Fibroblast of pulmonary artery (primary cell): Measurements from ENCODE around the gene TGM5.
A peak's percentile ranks its signal among the peaks of the same experiment; 100 is the strongest.
"Not testable (repeated sequence)": the region's sequence is repeated elsewhere in the genome, so short reads cannot be mapped to it uniquely, and the experiment has no call there.

Source experiments
- DNase-seq: peaks from one replicate; pipeline ENCODE4 v3.0.0-alpha.2; 2010; ENCODE audit warnings: low read depth
- H3K4me3 ChIP-seq: replicated peaks from 2 replicates; pipeline ENCODE4 v1.5.1; 2011; ENCODE audit warnings: low read depth, mild to moderate bottlenecking, control low read depth, low read length, moderate library complexity
- CTCF ChIP-seq: IDR thresholded peaks from 2 replicates; pipeline ENCODE4 v1.5.1; 2011; ENCODE audit warnings: mild to moderate bottlenecking, control low read depth, low read length, inconsistent platforms; ENCODE audit errors: missing control alignments

TGM5 gene

DNA sequence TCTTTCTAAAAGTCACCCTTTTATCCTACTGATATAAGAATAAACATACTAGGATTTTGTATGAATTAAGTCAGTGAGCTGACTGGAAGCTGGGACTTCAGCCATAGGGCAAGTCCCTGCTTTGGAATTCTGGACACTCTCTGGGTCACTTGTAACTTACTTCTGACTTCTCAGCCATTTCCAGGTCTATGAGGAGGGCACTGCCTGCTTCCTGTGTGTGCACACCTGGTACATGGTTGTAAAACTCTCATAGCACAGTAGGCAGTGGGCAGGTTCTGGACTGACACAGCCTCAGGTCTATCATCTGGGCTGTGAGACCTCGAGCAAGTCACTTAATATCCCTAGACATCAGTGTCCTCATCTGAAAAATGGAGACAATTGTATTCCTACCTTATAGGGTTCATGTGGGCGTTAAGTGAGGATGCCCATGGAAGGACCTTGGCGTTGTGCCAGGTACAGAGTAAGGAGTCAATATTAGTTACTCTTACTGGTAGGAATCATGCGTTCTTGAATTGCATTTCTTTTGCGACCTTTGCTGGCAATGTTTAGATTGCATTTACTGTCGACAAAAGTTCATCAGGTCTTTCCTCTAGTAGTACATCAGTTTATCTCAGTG is 27.5 kb upstream of the TGM5 start:
- no peak overlapping the region for H3K4me3 ChIP-seq
- TF ChIP-seq CTCF, result no peak
- no peak for DNase-seq

- no peak overlapping the region for H3K4me3 ChIP-seq
- DNase-seq, result no peak
- TF ChIP-seq CTCF, result no peak
Measured at GRCh38 chr15:43293432-43293831, 26.7 kb upstream of the TGM5 start.

GRCh38 chr15:43292375-43293078 is 25.8 kb upstream of the TGM5 start:
- TF ChIP-seq CTCF, result no peak
- peak; percentile 22 for DNase-seq
- H3K4me3 ChIP-seq, result no peak overlapping the region

- not testable (repeated sequence) for H3K4me3 ChIP-seq
Measured at GRCh38 chr15:43289656-43290055, 22.9 kb upstream of the TGM5 start.

GRCh38 chr15:43287254-43287653 is 20.5 kb upstream of the TGM5 start:
- H3K4me3 ChIP-seq, result no peak overlapping the region
- TF ChIP-seq CTCF, result no peak
- no peak for DNase-seq

More at GRCh38 chr15:43289656-43290055, 22.9 kb upstream of the TGM5 start:
- not testable (repeated sequence) for DNase-seq

DNA sequence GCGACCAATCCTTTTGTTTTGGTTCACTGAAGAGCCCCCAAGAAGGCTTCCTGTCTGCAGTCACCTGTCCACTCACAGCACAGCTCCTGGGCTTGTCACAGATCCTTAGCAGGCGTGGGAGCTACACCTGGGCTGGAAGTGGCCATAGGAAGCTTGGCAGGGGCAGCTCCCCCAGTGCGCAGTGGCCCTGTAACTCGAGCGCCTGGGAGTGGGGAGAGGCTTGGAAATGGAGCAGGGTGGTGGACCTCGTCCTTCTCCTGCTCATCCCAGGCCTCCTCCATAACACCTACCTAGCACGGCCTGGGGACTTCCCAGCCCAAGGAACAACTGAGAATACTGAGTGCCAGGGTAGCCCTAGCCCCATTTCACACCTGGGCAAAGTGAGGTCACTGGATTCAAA is 19.3 kb upstream of the TGM5 start:
- H3K4me3 ChIP-seq, result no peak overlapping the region
- no peak for DNase-seq
- no peak for TF ChIP-seq CTCF

GRCh38 chr15:43285609-43286037 is 18.9 kb upstream of the TGM5 start:
- TF ChIP-seq CTCF, result peak; percentile 85
- DNase-seq, result peak; percentile 75
- no peak overlapping the region for H3K4me3 ChIP-seq
